HCT116 (cell line): Measurements from ENCODE around the gene ARMC2.

Source experiments
- CTCF ChIP-seq, 3 experiments: fragments of 200-600 bp in 1 of 3; sonication (generic) in 1 of 3; IDR thresholded peaks in 2 of 3; conservative IDR thresholded peaks in 1 of 3; 2 replicates each; pipeline ENCODE4 v1.5.1; 2012 to 2017; ENCODE audit warnings: low read depth in 2 of 3, low read length in 2 of 3, antibody characterized with exemption in 1 of 3, borderline replicate concordance in 1 of 3, control low read depth in 1 of 3, mild to moderate bottlenecking in 1 of 3, mixed read lengths in 1 of 3, mixed run types in 1 of 3, moderate library complexity in 1 of 3; ENCODE audit not compliant: insufficient read depth in 1 of 3
- EZH2 ChIP-seq: fragments of 200-600 bp; sonication (generic); IDR thresholded peaks from 2 replicates; pipeline ENCODE4 v1.6.1; 2017; ENCODE audit warnings: antibody characterized with exemption, mixed run types
- EZH2phosphoT487 ChIP-seq: fragments of 200-600 bp; IDR thresholded peaks from 2 replicates; pipeline ENCODE4 v1.6.1; 2018; ENCODE audit warnings: antibody characterized with exemption, borderline replicate concordance
- MAX ChIP-seq: IDR thresholded peaks from 2 replicates; pipeline ENCODE4 v1.6.1; 2012
- POLR2A ChIP-seq: IDR thresholded peaks from 2 replicates; pipeline ENCODE4 v1.7.0; 2011; ENCODE audit warnings: borderline replicate concordance; ENCODE audit not compliant: insufficient read depth, insufficient read length; ENCODE audit errors: extremely low read depth
- POLR2AphosphoS5 ChIP-seq: IDR thresholded peaks from 2 replicates; pipeline ENCODE4 v1.6.1; 2011; ENCODE audit warnings: mild to moderate bottlenecking, low read depth, low read length, moderate library complexity
- REST ChIP-seq: IDR thresholded peaks from 2 replicates; pipeline ENCODE4 v1.6.1; 2012; ENCODE audit warnings: low read depth
- SIN3A ChIP-seq: IDR thresholded peaks from 2 replicates; pipeline ENCODE4 v1.6.1; 2012; ENCODE audit warnings: low read depth
- TCF7L2 ChIP-seq: IDR thresholded peaks from 2 replicates; pipeline ENCODE4 v1.7.0; 2011; ENCODE audit warnings: borderline replicate concordance, inconsistent platforms; ENCODE audit not compliant: insufficient read depth, insufficient read length; ENCODE audit errors: extremely low read depth
- ZNF274 ChIP-seq: fragments of 200-500 bp; sonication (Bioruptor generic); IDR thresholded peaks from 2 replicates; pipeline ENCODE4 v1.6.1; 2014; ENCODE audit warnings: mild to moderate bottlenecking, low read depth, low read length, inconsistent platforms

GRCh38 chr6:108944707-108945680, 96.8 kb downstream of the ARMC2 start:
- TF ChIP-seq POLR2A (no peak), EZH2 (no peak), TCF7L2 (no peak), POLR2AphosphoS5 (no peak), ZNF274 (no peak), SIN3A (no peak), CTCF (IDR thresholded peaks at IDR 0.05 in 2 of 3, conservative IDR thresholded peaks at IDR 0.05 in 1 of 3; ENCODE audit: borderline replicate concordance in 1 of 3, insufficient read depth in 1 of 3, low read depth in 2 of 3, low read length in 2 of 3) (no peak), REST (no peak), EZH2phosphoT487 (no peak), MAX (no peak)
